Liver (tissue), 9 donors: Measurements from ENCODE around the gene IRGC. TPM values are rescaled to one million over a fixed set of nuclear protein-coding genes. Genes with fewer than 3 reads are reported as not detected.

Experiments
- DNase-seq: peaks from one replicate; pipeline ENCODE4 v3.0.0-alpha.2; 2017; ENCODE audit warnings: low spot score
- H3K27ac ChIP-seq, 2 donors: one replicate each; pipeline ENCODE4 v1.7.0; 2013; ENCODE audit warnings: inconsistent platforms in 2 of 2, low read length in 2 of 2, control low read depth in 1 of 2, low read depth in 1 of 2, mild to moderate bottlenecking in 1 of 2
- H3K27me3 ChIP-seq, 4 donors: one replicate each; pipeline versions ENCODE4 v1.6.1 to v1.7.0; 2013; ENCODE audit warnings: low read length in 3 of 4, inconsistent platforms in 1 of 4, mild to moderate bottlenecking in 1 of 4, moderate library complexity in 1 of 4; ENCODE audit not compliant: control insufficient read depth in 4 of 4, insufficient read depth in 4 of 4
- H3K36me3 ChIP-seq, 4 donors: one replicate each; pipeline versions ENCODE4 v1.6.1 to v1.7.0; 2013; ENCODE audit warnings: low read length in 3 of 4, mild to moderate bottlenecking in 3 of 4, low read depth in 1 of 4, moderate library complexity in 1 of 4; ENCODE audit not compliant: control insufficient read depth in 4 of 4, insufficient read depth in 3 of 4
- H3K4me1 ChIP-seq, 4 donors: one replicate each; pipeline versions ENCODE4 v1.6.1 to v1.7.0; 2013; ENCODE audit warnings: low read length in 3 of 4, mild to moderate bottlenecking in 3 of 4, moderate library complexity in 1 of 4; ENCODE audit not compliant: control insufficient read depth in 4 of 4, insufficient read depth in 4 of 4
- H3K4me3 ChIP-seq, 3 donors: one replicate each; pipeline versions ENCODE4 v1.6.1 to v1.7.0; 2013; ENCODE audit warnings: low read length in 3 of 3, control low read depth in 1 of 3, low read depth in 1 of 3, mild to moderate bottlenecking in 1 of 3
- H3K9ac ChIP-seq, 2 donors: one replicate each; pipeline ENCODE4 v1.7.0; 2013; ENCODE audit warnings: low read length in 2 of 2, mild to moderate bottlenecking in 2 of 2, moderate library complexity in 2 of 2, control low read depth in 1 of 2, low read depth in 1 of 2
- H3K9me3 ChIP-seq, 4 donors: one replicate each; pipeline versions ENCODE4 v1.6.1 to v1.7.0; 2013; ENCODE audit warnings: low read length in 3 of 4; ENCODE audit not compliant: control insufficient read depth in 4 of 4
- EGR1 ChIP-seq, 2 donors: IDR thresholded peaks; 2 replicates each; pipeline ENCODE4 v1.6.1; 2016 to 2018; ENCODE audit warnings: antibody characterized with exemption in 2 of 2, low read depth in 2 of 2
- FOXA1 ChIP-seq: IDR thresholded peaks from 2 replicates; pipeline ENCODE4 v1.6.1; 2016; ENCODE audit warnings: antibody characterized with exemption
- FOXA2 ChIP-seq: IDR thresholded peaks from 2 replicates; pipeline ENCODE4 v1.6.1; 2016; ENCODE audit warnings: antibody characterized with exemption
- HNF4A ChIP-seq, 2 donors: conservative IDR thresholded peaks; 2 replicates each; pipeline ENCODE4 v1.6.1; 2016; ENCODE audit warnings: antibody characterized with exemption in 2 of 2, mild to moderate bottlenecking in 2 of 2
- JUND ChIP-seq, 2 donors: IDR thresholded peaks; 2 replicates each; pipeline ENCODE4 v1.6.1; 2016; ENCODE audit warnings: antibody characterized with exemption in 2 of 2
- RAD21 ChIP-seq, 2 donors: IDR thresholded peaks; 2 replicates each; pipeline ENCODE4 v1.6.1; 2016; ENCODE audit warnings: antibody characterized with exemption in 2 of 2, mild to moderate bottlenecking in 2 of 2
- RXRA ChIP-seq, 2 donors: IDR thresholded peaks; 2 replicates each; pipeline ENCODE4 v1.6.1; 2017 to 2018; ENCODE audit warnings: antibody characterized with exemption in 2 of 2, mild to moderate bottlenecking in 1 of 2
- SP1 ChIP-seq: IDR thresholded peaks from 2 replicates; pipeline ENCODE4 v1.6.1; 2018; ENCODE audit warnings: antibody characterized with exemption, mild to moderate bottlenecking
- TAF1 ChIP-seq: conservative IDR thresholded peaks from 2 replicates; pipeline ENCODE4 v1.6.1; 2016; ENCODE audit warnings: antibody characterized with exemption, mild to moderate bottlenecking
- WGBS: extraction: QIAGEN DNeasy Blood & Tissue Kit; methylation state at CpG from one replicate; pipeline ENCODE4 v1.1.7; 2013; 5-methylcytosine and 5-hydroxymethylcytosine counted together
- polyA plus RNA-seq, 2 donors: library from polyadenylated mRNA; stranded (reverse) in 1 of 2; unstranded in 1 of 2; fragments of 200-250 nt in 1 of 2; fragments of >200 nt in 1 of 2; fragmentation: Nextera tagmentation in 1 of 2; extraction: Ambion mirVana in 1 of 2; gene quantifications; one replicate each; pipeline versions ENCODE4 v1.2.1 to v1.2.3, GENCODE V29; 2013 to 2015
- total RNA-seq, 2 donors: library from RNA; depleted of rRNA; stranded (reverse); fragments of >200 nt; gene quantifications; one replicate each; pipeline ENCODE4 v1.2.3, GENCODE V29; 2014
- TF ChIP-seq, protein P1 (sequence below): IDR thresholded peaks from 2 replicates; pipeline ENCODE4 v1.6.1; 2016; ENCODE audit warnings: antibody characterized with exemption, mild to moderate bottlenecking
- TF ChIP-seq, protein P2 (sequence below): fragments of 150-350 bp; IDR thresholded peaks from 2 replicates; pipeline ENCODE4 v1.5.1; 2017; ENCODE audit warnings: improper control_type of control experiment, low read depth, low read length; ENCODE audit not compliant: missing input control
- TF ChIP-seq, protein P3 (sequence below): IDR thresholded peaks from 2 replicates; pipeline ENCODE4 v1.6.1; 2016; ENCODE audit warnings: antibody characterized with exemption
- TF ChIP-seq, protein P4 (sequence below): IDR thresholded peaks from 2 replicates; pipeline ENCODE4 v1.6.1; 2016; ENCODE audit warnings: antibody characterized with exemption
- donor health status: healthy.
- donor health status: healthy.
- donor health status: healthy.
- donor health status: healthy.
- donor health status: healthy.

The IRGC gene
- total and polyA plus RNA-seq, 4 donors: not detected

DNA sequence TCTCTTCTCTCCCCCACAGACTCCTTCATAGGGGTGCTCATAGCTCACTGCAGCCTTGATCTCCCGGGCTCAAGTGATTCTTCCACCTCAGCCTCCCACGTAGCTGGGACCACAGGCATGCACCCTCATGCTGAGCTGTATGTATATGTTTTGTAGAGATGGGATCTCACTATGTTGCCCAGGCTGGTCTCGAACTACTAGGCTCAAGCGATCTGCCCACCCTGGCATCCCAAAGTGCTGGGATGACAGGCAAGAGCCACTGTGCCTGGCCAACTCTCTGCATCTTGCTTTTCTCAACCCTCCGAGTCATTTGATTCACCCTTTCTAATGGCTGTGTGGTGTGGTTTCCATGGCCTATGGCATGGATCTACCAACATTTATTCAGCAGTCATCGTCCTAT is 10.1 kb upstream of the IRGC start (continued):
- TF ChIP-seq, protein P1, sequence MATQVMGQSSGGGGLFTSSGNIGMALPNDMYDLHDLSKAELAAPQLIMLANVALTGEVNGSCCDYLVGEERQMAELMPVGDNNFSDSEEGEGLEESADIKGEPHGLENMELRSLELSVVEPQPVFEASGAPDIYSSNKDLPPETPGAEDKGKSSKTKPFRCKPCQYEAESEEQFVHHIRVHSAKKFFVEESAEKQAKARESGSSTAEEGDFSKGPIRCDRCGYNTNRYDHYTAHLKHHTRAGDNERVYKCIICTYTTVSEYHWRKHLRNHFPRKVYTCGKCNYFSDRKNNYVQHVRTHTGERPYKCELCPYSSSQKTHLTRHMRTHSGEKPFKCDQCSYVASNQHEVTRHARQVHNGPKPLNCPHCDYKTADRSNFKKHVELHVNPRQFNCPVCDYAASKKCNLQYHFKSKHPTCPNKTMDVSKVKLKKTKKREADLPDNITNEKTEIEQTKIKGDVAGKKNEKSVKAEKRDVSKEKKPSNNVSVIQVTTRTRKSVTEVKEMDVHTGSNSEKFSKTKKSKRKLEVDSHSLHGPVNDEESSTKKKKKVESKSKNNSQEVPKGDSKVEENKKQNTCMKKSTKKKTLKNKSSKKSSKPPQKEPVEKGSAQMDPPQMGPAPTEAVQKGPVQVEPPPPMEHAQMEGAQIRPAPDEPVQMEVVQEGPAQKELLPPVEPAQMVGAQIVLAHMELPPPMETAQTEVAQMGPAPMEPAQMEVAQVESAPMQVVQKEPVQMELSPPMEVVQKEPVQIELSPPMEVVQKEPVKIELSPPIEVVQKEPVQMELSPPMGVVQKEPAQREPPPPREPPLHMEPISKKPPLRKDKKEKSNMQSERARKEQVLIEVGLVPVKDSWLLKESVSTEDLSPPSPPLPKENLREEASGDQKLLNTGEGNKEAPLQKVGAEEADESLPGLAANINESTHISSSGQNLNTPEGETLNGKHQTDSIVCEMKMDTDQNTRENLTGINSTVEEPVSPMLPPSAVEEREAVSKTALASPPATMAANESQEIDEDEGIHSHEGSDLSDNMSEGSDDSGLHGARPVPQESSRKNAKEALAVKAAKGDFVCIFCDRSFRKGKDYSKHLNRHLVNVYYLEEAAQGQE: no peak
- TF ChIP-seq SP1 (no peak), HNF4A (conservative IDR thresholded peaks at IDR 0.05) (no peak), EGR1 (IDR thresholded peaks at IDR 0.05; ENCODE audit: low read depth in 2 of 2) (no peak)

DNA sequence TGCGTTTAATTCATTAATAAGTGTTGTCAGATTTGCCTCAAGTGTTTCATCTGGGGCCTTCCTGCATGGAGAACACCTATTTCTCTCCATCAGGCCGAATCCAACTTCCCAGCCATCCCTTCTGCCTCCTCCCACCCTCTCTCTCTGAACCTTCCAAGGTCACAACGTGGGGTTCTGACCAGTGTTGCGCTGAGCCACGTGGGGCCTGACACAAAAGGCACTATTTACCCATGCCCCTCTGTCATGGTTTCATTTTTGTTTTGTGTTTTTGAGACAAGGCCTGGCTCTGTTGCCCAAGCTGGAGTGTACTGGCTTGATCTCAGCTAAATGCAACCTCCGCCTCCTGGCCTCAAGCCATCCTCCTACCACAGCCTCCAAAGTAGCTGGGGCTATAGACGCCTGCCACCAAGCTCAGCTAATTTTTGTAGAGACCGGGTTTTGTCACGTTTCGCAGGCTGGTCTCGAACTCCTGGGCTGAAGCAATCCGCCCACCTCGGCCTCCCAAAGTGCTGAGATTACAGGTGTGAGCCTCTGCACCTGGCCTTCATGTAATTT is 8.6 kb upstream of the IRGC start:
- TF ChIP-seq, protein P2, sequence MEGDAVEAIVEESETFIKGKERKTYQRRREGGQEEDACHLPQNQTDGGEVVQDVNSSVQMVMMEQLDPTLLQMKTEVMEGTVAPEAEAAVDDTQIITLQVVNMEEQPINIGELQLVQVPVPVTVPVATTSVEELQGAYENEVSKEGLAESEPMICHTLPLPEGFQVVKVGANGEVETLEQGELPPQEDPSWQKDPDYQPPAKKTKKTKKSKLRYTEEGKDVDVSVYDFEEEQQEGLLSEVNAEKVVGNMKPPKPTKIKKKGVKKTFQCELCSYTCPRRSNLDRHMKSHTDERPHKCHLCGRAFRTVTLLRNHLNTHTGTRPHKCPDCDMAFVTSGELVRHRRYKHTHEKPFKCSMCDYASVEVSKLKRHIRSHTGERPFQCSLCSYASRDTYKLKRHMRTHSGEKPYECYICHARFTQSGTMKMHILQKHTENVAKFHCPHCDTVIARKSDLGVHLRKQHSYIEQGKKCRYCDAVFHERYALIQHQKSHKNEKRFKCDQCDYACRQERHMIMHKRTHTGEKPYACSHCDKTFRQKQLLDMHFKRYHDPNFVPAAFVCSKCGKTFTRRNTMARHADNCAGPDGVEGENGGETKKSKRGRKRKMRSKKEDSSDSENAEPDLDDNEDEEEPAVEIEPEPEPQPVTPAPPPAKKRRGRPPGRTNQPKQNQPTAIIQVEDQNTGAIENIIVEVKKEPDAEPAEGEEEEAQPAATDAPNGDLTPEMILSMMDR: no peak
- no peak for TF ChIP-seq FOXA1
- no peak for TF ChIP-seq TAF1
- TF ChIP-seq, protein P1: no peak
- TF ChIP-seq RXRA (IDR thresholded peaks at IDR 0.05): no peak
- no peak overlapping the region for H3K9ac ChIP-seq
- no peaks in the 10 kb centered on the region for H3K4me1 ChIP-seq
- 87% methylated on average over 13 of the region's 13 CpGs for WGBS
- H3K27me3 ChIP-seq: no peaks in the 10 kb centered on the region
- peaks cover 0 to 6% (median 1%) of the 10 kb centered on the region in 4 donors for H3K9me3 ChIP-seq
- H3K4me3 ChIP-seq: no peak overlapping the region
- DNase-seq: no peak
- H3K36me3 ChIP-seq: no peaks in the 10 kb centered on the region
- no peak overlapping the region for H3K27ac ChIP-seq

DNA sequence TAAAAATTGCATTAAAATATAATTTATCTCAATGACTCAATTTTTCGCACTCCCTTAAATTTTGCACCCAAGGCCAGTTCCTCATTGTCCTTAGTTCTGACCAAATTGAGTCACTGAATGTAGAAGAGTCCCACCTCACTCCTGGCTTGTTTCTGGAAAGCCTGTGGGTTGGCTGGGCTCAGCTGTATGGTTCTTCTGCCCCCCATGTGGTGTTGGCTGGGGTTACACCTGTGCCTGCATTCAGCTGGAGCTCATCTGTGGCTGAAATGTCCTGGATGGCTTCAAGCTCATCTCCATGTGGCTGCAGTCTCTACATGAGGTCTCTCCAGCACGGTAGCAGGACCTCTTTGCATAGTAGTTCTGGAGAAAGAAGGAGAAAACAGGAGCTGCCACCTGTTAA is 7.2 kb upstream of the IRGC start:
- Histone ChIP-seq H3K4me3 (no peak overlapping the region), H3K27ac (no peak overlapping the region), H3K4me1 (no peaks in the 10 kb centered on the region), H3K36me3 (no peaks in the 10 kb centered on the region), H3K9me3 (peaks cover 0 to 6% (median 1%) of the 10 kb centered on the region in 4 donors), H3K9ac (no peak overlapping the region), H3K27me3 (no peaks in the 10 kb centered on the region)
- TF ChIP-seq TAF1 (no peak), FOXA2 (no peak), RXRA (IDR thresholded peaks at IDR 0.05) (no peak), HNF4A (conservative IDR thresholded peaks at IDR 0.05) (no peak), FOXA1 (no peak), RAD21 (IDR thresholded peaks at IDR 0.05) (no peak), JUND (IDR thresholded peaks at IDR 0.05) (no peak), SP1 (no peak)
- TF ChIP-seq, protein P2: no peak
- TF ChIP-seq, protein P3, sequence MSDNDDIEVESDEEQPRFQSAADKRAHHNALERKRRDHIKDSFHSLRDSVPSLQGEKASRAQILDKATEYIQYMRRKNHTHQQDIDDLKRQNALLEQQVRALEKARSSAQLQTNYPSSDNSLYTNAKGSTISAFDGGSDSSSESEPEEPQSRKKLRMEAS: no peak
- TF ChIP-seq, protein P4, sequence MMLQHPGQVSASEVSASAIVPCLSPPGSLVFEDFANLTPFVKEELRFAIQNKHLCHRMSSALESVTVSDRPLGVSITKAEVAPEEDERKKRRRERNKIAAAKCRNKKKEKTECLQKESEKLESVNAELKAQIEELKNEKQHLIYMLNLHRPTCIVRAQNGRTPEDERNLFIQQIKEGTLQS: no peak
- WGBS: 81% methylated on average over 2 of the region's 2 CpGs
- no peak for DNase-seq
